ENCODE results near the gene MKNK2.

DNA sequence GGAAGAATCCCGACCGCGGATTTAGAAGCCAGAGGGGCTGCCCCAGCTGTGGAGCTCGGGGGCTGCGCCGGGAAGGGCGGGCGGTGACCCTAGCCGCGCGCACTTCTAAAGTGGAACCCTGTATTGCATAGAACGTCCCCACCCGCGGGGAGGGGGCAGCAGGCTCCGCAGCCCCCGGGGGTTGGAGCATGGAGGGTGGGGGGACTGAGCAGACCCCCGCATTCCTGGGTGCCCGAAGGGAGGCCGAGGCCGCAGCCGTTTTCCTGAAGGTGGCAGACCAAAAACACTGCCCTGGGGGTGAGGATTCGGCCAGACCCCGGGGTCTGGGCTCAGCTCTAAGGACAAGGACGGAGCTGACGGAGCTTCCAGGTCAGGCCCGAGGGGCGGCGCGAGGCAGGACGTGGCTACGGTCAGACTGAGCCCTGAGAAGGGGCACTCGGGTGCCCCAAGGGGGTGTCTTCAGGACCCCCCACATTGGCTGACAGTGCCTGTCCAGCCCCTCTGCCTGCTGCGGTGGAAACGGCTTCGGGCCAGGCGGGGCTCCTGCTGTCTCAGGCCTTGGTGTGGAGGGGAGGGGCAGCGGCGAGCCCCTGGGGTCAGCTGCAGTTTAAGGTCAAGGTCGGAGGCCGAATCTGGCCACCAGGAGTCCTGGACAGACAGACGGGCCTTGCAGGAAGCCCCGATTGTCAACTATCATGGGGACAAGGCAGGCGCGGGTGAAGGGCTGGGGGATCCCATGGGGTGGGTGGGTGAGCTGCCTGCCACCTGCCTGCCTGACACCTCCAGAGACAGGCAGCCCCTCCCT, 12.6 kb downstream of the MKNK2 start:
- TF ChIP-seq, protein P1, sequence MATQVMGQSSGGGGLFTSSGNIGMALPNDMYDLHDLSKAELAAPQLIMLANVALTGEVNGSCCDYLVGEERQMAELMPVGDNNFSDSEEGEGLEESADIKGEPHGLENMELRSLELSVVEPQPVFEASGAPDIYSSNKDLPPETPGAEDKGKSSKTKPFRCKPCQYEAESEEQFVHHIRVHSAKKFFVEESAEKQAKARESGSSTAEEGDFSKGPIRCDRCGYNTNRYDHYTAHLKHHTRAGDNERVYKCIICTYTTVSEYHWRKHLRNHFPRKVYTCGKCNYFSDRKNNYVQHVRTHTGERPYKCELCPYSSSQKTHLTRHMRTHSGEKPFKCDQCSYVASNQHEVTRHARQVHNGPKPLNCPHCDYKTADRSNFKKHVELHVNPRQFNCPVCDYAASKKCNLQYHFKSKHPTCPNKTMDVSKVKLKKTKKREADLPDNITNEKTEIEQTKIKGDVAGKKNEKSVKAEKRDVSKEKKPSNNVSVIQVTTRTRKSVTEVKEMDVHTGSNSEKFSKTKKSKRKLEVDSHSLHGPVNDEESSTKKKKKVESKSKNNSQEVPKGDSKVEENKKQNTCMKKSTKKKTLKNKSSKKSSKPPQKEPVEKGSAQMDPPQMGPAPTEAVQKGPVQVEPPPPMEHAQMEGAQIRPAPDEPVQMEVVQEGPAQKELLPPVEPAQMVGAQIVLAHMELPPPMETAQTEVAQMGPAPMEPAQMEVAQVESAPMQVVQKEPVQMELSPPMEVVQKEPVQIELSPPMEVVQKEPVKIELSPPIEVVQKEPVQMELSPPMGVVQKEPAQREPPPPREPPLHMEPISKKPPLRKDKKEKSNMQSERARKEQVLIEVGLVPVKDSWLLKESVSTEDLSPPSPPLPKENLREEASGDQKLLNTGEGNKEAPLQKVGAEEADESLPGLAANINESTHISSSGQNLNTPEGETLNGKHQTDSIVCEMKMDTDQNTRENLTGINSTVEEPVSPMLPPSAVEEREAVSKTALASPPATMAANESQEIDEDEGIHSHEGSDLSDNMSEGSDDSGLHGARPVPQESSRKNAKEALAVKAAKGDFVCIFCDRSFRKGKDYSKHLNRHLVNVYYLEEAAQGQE (IDR thresholded peaks at IDR 0.05; ENCODE audit: low read depth) = no peak
- TF ChIP-seq, protein P2, sequence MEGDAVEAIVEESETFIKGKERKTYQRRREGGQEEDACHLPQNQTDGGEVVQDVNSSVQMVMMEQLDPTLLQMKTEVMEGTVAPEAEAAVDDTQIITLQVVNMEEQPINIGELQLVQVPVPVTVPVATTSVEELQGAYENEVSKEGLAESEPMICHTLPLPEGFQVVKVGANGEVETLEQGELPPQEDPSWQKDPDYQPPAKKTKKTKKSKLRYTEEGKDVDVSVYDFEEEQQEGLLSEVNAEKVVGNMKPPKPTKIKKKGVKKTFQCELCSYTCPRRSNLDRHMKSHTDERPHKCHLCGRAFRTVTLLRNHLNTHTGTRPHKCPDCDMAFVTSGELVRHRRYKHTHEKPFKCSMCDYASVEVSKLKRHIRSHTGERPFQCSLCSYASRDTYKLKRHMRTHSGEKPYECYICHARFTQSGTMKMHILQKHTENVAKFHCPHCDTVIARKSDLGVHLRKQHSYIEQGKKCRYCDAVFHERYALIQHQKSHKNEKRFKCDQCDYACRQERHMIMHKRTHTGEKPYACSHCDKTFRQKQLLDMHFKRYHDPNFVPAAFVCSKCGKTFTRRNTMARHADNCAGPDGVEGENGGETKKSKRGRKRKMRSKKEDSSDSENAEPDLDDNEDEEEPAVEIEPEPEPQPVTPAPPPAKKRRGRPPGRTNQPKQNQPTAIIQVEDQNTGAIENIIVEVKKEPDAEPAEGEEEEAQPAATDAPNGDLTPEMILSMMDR (IDR thresholded peaks at IDR 0.05 in 2 of 3, conservative IDR thresholded peaks at IDR 0.05 in 1 of 3; ENCODE audit: borderline replicate concordance in 1 of 3, insufficient read depth in 1 of 3, low read depth in 2 of 3, low read length in 2 of 3) = no peak
- TF ChIP-seq ZNF274 (IDR thresholded peaks at IDR 0.05; ENCODE audit: low read depth, low read length) (no peak), POLR2AphosphoS5 (IDR thresholded peaks at IDR 0.05; ENCODE audit: low read depth, low read length) (no peak)
- TF ChIP-seq, protein P3, sequence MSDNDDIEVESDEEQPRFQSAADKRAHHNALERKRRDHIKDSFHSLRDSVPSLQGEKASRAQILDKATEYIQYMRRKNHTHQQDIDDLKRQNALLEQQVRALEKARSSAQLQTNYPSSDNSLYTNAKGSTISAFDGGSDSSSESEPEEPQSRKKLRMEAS (IDR thresholded peaks at IDR 0.05) = no peak
